GM21381 (cell line): ENCODE data around the gene CERK.

Experiments
- ATAC-seq: cut with Tn5 transposase; IDR thresholded peaks from one replicate; pipeline ENCODE4 v1.9.1; 2021; ENCODE audit warnings: mild to moderate bottlenecking, moderate library complexity; ENCODE audit not compliant: unreplicated experiment

Gene CERK

DNA sequence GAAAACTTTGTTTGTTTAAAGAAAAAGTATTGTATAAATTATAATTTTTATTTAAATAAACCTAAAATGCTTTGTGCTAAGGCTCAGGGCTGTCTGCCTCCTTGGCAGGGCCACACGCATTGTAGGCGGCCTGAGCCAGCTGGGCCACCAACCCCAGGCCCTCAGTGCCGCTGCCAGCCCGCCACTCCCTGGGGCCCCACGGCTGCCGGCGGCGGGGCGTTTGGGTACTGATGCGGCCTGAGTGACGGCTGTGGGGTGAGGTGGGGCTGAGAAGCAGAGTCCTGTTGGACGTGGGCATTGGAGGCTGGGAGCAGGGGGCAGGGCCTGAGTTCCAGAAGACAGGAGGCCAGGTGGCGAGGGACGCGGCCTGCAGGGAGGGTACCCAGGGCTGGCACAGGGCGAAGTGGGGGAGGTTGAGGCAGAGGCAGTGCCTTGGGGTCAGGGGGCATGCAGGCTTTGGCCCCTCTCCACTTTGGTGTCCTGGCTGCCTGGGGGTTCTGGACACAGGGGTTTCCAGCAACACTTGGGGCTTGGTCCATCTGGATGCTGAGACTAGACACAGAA is 58.3 kb downstream of the CERK start:
- no peak for ATAC-seq

DNA sequence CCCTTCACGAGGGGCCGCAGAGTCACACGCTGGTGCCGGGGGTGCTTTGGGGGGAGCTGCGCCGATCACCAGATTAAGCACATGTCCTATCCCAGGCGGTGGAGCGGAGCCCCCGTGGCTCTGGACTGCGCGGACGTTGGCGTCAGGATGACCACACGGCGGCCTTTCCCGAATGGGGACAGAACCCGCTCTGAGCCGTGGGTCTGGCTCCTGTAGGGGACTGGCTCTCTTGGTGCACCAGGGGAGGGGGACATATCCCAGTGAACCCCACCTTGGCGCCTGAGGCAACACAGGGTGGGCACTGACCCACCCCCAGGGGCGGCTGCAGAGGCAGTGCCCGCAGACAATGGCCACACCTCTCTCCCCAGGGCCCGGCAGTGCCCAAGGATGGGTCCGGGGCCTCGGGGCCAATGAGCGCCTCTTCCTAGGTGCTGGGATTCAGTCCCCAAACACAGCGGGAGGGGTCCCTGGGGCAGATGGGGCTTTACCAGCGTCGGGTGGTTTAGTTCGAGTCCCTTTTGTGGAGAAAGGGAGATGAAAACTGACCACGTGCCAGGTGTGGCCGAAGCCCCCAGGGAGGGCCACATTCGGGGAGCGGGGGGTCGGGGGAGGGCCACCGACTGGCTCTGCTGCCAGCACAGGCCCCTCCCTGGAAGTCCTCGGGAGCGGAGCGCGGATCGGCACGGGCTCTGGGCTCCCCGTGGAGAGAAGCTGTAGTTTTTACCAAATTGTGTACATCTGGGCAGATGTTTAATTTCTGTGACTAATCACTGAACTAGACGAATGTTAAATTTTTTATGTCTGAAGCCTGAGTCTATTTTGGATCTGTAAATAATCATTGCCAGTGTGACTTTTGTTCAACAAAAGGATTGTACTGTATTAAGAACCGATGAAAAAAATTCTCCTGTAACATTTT is 59.0 kb downstream of the CERK start:
- no peak for ATAC-seq

DNA sequence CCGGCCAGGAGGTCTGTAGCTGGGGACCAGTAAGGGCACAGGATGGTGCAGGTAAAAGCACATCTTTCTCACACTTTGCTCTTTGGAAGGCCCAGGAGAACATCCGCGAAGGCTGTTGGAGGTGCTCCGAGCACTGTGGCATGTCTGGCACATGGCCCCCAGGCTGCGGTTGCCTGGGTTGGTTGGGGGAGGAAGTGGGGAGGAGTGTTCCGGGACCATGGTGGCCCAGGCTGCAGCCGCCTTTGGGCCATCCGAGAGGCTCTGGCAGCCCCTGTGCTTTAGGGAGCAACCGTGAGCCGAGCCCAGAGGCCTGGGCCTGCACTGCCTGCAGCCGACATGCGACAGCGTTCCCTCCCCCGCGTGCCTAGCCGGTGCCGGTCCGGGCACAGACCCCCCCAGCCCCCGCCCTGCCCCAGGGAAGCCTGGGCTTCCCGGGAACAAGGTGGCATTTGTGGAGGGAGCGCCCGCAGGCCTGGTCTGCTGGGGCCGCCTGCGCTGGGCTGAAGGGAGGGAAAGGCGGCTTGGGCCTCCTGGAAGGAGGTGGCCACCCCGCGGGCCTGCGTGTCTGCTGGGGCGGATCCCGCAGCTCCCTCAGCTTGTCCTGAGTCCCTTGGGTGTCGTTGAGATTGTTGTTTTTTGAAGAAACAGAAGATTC is 59.9 kb downstream of the CERK start:
- ATAC-seq: no peak

DNA sequence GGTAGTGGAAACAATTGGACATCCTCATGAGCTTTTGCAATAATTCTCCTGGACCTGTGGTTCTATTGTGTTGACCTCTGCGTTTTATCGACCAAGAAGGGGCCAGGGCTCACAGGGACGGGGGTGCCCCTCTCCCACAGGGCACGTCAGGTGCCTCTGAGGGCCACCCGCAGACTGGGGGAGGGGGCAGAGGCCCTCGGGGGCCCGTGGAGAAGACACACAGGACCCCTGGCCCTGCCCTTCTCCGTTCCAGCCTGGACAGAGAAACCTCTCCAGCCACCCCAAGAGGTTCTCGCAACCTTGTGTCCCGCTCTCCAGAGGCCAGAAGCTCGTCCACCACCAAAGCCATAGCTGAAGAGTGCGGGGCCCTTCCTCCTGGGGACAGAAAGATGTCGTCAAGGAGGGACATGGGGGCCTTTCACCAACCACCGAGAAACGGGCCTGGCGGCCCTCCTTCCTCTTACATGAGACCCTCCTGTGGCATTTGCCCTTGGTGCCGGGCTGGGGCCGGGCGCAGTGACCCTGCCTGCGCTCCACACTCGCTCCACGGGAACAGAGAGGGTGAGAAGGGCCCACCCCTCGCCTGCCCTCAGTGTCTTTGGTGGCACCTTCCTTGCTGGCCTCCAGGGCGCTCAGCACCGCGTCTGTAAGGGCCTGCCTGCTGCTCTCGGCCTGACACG is 60.6 kb downstream of the CERK start:
- ATAC-seq: no peak

DNA sequence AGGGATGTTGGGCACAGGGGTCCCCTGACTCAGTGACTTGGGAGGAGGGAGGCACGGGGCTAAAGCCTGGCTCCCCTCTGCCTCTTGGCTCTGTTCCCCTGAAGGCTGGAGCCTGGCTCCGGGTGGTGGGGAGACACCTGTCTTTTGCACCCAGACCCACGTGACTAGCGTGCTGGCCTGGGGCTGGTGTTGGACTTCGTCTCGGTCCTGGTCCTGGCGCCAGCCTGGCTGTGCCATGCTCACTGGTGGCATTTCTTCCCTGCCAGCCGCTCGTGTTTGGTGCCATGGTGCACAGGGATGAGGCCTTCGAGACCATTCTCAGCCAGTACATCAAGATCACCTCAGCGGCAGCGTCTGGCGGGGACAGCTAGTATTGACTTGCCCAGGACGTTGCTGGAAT is 61.2 kb downstream of the CERK start:
- ATAC-seq: no peak

DNA sequence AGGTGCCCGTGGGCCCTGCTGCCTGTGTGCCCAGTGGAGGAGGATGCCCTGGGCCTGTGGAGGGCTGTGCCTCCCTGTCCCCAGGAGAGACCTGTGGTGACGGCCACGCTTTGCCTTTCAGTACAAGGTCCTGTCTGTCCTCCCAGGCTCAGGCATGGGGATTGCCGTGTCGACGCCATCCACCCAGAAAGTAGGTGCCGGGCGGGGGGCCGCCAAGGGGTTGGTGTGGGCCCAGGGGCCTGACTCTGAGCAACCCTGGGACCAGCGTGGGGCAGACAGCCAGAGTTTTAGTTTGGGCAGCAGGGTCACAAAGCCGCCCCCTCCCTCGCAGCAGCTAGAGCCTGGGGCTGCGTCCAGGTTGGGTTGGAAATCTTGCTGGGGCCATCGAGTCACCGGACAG is 61.6 kb downstream of the CERK start:
- ATAC-seq: no peak

DNA sequence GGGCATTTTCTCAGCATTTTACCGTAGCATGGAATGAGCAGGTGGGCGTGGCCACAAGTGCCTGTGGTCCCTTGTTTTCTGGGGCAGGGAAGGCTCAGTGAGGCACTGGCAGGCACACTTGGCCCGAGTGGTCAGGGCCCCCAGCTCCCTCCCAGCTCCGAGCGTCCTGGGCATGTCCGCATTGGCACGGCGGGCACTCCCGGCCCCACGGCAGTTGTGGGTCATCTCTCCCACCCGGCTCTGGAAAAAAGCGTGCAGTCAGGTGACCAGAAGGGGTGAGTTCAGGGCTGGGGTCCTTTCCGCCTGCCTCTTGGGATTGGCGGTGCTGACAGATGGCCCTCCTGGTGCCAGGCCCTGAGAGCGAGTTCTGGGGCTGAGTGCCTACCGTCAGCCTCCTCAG is 62.1 kb downstream of the CERK start:
- no peak for ATAC-seq

DNA sequence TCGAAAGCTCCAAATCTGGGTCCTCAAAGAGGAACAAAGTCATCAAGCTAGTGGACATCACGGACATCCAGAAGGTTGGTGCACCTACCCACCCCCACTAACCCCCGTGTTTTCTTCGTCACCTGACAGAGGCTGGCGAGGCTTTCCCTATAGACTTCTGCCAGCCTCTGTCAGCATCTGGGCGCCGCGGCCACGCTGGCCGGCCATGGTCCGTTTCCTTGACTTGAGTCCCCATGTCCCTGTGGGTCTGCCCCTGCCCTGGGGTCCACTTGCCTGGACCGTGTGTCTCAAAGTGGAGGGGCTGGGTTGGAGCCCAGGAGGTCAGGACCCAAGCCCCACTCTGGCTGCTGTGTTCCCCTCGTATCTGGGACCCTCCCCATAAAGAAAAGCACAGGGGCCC is 62.6 kb downstream of the CERK start:
- no peak for ATAC-seq

DNA sequence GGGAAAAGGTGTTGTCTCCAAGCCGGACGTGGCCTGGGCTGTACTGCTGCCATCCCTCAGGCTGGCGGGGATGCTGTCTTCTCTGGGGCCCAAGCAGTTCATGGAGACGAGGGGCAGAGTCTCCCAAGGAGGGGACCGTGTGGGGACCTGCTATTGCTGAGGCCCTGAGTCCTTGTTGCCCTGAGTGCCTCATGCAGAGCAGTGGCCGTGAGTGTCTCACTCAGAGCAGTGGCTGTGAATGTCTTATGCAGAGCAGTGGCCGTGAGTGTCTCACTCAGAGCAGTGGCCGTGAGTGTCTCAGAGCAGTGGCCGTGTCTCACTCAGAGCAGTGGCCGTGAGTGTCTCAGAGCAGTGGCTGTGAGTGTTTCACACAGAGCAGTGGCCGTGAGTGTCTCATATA is 63.1 kb downstream of the CERK start:
- no peak for ATAC-seq

DNA sequence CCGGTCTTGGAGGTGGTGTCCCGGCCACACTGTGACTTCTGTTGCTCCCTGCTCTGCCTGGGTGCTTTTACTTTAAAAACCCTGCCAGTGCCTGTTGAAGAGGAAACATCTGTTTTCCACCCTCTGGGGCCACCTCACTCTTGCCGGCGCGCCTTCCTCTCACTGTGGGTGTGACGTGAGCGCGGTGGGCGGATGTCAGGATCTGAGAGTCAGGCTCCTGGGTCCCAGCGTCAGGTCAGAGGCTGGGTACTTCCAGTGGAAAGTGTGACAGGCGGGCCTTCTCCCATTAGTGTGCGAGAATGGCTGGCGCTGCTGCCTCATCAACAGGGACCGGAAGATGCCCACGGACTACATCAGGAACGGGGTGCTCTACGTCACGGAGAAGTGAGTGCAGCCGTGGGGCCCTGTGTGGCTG is 63.7 kb downstream of the CERK start:
- no peak for ATAC-seq

DNA sequence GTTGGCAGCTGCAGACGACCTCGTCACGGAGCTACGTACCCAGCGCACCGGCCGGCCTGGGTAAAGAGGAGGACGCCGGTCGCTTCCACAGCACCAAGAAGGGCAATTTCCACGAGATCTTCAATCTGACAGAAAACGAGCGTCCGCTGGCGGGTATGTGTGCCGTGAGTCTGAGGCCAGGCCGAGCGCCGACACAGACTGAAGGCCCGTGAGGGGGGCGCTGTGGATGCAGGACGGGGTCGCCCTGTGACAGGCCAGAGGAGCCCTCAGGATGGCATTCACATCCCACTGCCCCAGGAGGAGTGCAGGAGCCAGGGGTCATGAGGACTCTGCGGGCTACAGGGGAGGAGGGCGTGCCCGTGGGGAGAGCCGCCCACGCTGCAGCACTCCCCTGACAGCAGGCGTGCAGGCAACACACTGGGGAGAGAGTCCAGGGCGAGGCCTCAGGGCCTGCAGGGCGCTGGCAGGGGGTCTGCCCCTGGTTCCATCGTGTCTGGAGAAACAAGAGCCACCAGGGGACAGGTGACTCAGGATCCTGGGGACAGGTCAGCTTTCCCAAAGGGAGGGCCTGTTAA is 64.3 kb downstream of the CERK start:
- ATAC-seq: no peak

DNA sequence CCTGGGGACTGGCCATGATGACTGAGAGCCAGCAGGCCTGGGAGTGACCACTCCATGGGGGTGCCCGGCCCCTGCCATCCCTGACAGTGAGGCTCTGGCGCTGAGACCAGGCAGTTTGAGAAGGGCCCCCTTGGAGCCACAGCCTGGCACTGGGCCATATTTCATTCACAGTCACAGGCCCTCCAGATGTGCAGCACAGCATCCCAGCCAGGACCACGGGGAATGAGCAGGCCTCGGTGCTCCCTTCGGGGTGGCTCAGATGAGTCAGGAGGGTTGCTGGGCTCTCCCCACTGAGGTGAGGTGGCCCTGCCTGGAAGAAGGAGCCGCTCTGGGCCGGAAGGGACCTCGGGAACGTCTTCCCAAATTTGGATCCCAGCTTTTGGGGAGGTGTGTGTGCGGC is 64.8 kb downstream of the CERK start:
- no peak for ATAC-seq

DNA sequence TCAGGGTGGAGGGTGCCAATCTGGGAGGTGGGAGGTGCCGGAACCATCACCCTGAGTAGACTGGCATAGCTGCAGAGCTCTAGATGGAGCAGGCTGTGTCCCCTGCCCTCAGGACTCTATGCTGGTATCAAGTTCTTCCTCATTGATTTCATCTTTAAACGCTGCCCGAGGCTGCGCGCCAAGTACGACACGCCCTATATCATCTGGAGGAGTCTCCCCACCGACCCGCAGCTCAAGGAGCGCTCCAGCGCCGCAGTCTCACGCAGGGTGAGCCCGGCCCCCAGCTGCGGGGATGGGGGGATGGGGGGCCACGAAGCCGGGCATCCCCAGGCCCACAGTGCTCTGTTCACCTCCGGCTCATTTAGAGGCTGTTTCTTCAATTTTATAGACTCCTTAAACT is 65.3 kb downstream of the CERK start:
- no peak for ATAC-seq

DNA sequence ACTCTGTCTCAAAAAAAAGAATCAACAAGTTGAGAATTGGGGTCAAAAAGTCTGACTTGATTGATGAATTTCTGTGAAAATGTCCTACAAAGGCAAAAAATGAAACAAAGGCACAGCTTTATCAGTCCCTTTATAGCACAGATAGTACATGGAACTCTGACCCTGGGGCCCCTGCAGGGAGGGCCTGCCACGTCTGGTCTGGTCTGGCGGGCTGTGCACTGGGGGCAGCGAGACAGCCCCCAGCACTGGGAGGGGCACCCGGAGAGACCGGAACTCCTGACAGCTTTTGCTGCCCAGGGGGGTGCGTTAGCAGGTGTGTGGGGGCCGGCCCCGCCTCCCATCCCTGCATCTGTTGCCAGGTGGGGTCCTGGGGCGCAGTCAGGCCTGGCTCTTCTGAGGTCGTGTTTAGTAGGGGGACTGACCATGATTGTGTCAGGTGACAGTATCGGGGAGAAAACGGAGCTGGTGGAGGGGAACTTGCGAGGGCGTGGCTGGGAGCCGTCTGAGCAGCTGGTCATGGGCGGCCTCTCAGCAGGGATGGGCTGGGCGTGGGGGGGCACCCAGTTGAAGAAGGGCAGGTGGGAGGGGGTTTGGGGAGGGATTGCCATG is 66.1 kb downstream of the CERK start:
- no peak for ATAC-seq

DNA sequence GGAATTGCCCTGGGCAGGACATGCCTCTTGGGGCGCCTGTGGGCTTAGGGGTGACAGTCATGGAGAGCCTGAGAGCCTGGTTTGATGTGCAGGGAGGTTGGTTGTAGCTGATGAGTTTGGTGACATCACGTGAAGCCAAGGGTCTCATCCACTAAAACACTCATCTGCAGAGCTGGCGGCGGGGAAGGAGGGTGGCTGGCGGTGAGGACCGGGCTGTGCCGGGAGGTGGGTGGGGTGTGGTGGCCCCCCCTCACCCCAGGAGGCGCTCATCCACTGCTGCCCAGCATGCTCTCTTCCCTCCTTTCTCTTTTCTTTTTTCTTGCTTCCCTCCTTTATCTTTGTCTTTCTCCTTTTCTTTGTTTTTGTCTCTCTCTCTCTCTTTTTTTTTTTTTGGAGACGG is 68.9 kb downstream of the CERK start:
- no peak for ATAC-seq

DNA sequence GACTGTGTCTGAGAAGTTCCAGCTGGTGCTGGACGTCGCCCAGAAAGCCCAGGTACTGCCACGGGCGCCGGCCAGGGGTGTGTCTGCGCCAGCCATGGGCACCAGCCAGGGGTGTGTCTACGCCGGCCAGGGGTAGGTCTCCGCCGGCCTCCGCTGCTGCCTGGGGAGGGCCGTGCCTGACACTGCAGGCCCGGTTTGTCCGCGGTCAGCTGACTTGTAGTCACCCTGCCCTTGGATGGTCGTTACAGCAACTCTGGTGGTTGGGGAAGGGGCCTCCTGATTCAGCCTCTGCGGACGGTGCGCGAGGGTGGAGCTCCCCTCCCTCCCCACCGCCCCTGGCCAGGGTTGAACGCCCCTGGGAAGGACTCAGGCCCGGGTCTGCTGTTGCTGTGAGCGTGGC is 69.9 kb downstream of the CERK start:
- no peak for ATAC-seq

DNA sequence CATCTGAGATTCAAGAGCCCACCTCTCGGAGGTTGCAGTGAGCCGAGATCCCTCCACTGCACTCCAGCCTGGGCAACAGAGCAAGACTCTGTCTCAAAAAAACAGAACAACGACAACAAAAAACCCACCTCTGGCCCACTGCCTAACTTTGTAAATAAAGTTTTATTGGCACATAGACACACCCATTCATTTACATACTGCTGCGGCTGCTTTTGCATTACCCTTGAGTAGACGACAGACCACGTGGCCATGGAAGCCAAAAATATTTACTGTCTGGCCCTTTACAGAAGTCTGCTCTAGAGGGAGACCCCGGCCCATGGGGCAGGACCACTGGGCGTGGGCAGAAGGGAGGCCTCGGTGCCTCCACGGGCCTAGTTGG is 70.8 kb downstream of the CERK start:
- ATAC-seq: no peak

DNA sequence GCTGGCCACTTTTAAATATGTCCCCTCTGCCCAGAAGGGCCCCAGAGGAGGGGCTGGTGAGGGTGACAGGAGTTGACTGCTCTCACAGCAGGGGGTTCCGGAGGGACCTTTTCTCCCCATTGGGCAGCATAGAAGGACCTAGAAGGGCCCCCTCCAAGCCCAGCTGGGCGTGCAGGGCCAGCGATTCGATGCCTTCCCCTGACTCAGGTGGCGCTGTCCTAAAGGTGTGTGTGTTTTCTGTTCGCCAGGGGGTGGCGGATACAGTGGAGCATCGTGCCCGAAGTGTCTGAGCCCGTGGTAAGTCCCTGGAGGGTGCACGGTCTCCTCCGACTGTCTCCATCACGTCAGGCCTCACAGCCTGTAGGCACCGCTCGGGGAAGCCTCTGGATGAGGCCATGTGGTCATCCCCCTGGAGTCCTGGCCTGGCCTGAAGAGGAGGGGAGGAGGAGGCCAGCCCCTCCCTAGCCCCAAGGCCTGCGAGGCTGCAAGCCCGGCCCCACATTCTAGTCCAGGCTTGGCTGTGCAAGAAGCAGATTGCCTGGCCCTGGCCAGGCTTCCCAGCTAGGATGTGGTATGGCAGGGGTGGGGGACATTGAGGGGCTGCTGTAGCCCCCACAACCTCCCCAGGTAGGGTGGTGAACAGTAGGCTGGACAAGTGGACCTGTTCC is 71.3 kb downstream of the CERK start:
- no peak for ATAC-seq

DNA sequence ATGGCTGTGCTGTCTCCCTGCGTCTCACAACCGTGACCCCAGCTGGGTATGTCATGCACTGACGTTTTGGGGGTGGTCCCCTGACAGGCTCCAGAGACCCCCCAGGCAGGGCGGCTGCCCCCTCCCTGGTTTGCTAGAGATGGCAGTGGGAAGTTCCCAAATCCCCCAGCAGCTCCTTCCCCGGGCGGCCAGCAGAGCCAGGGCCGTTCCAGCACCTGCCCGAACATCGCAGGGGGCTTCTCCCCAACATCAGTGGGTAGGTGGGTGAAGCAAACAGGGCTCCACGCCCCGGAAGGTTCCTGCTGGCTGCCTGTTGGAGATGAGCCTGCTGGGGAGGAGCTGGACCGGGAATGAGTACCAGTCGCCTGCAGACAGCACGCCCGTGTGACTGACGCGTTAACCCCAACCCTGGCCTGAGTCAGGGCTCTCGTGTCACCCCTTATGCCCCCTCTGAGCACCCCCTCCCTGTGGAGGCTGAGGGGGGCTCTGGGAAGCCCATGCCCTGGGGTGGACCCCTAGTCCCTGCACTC is 72.2 kb downstream of the CERK start:
- ATAC-seq: no peak

DNA sequence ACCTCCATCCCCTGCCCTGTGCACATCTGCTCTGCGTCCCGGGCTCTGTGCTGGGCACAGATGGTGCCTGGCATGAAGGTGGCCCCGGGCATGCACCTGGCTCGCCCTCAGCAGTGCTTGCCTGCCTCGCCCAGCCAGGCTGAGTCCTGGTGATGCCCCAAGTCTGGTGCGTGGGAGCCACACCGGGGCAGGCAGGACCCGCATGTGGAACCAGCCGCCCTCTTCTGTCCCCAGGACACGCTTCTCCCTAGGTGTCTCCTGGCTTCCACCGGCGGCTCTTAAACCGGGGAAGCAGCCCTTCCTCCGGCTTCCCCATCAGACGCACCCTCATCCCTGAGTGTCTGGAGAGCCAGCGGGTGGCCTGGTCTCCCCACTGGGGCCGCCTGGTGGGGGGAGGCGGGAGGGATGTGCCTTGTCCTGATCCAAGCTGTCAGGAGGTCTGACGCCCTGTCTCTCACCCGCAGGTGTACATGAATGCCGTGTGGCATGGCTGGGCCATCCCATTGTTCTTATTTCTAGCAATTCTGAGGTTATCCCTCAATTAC is 72.8 kb downstream of the CERK start:
- ATAC-seq: no peak
